ENCODE data around the gene PSMF1. TPM values are rescaled to one million over a fixed set of nuclear protein-coding genes. Genes with fewer than 3 reads are reported as not detected.

Gene PSMF1
- total RNA-seq, 2 donors from 2014 or later = 32.9 to 53.1 TPM

GRCh38 chr20:1178103-1178502 is 59.7 kb downstream of the PSMF1 start:
- Histone ChIP-seq H3K4me1 (no peaks in the 10 kb centered on the region), H3K27ac (no peak overlapping the region), H3K4me3 (no peak overlapping the region), H3K9me3 (no peaks in the 10 kb centered on the region), H3K27me3 (no peaks in the 10 kb centered on the region), H3K36me3 (replicated peaks in 1 of 2; ENCODE audit: insufficient read depth in 1 of 2, low read depth in 2 of 2) (no peaks in the 10 kb centered on the region)
- WGBS, 2 donors = 82 to 87% methylated on average over 3 of the region's 3 CpGs
- intact Hi-C loops (cut with DNase I) = no loop called here
- ATAC-seq (no peak), DNase-seq (no peak)
- TF ChIP-seq POLR2A (IDR thresholded peaks at IDR 0.05) (no peak), CTCF (IDR thresholded peaks at IDR 0.05) (no peak)

- intact Hi-C loops (cut with DNase I) = no loop called here
- DNase-seq = no peak
- Histone ChIP-seq H3K4me3 (no peak overlapping the region), H3K27ac (no peak overlapping the region), H3K36me3 (replicated peaks in 1 of 2; ENCODE audit: insufficient read depth in 1 of 2, low read depth in 2 of 2) (no peaks in the 10 kb centered on the region), H3K27me3 (no peaks in the 10 kb centered on the region), H3K9me3 (no peaks in the 10 kb centered on the region), H3K4me1 (no peaks in the 10 kb centered on the region)
- no peak for TF ChIP-seq POLR2A (IDR thresholded peaks at IDR 0.05)
- no peak for TF ChIP-seq CTCF (IDR thresholded peaks at IDR 0.05)
- 84 to 93% methylated on average over 3 of the region's 3 CpGs for WGBS, 2 donors
- no peak for ATAC-seq
These were observed 60.2 kb downstream of the PSMF1 start for GRCh38 chr20:1178623-1179022.

DNA sequence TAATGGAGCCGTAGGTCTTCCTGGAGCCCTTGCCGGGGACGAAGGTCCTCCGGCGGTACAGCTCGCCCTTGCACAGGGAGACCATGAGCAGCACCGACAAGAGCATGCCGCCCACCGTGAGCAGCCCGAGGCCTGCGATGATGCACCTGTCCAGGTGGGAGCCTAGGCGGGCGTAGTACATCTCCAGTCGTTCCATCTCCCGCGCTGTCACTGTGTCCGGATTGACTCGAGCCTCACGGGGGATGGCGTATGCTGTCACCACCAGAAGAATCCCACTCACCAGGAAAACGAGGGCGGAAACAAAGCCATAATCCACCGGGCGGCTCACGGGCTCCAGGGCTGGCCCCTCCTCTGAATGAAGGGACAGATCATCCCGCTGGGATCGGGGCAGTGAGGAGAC is 62.5 kb downstream of the PSMF1 start:
- H3K4me3 ChIP-seq = no peak overlapping the region
- no peak for DNase-seq
- WGBS, 2 donors = 92 to 93% methylated on average over 17 to 27 of the region's 27 CpGs
- TF ChIP-seq CTCF (IDR thresholded peaks at IDR 0.05) (no peak), POLR2A (IDR thresholded peaks at IDR 0.05) (no peak)
- H3K36me3 ChIP-seq (replicated peaks in 1 of 2; ENCODE audit: insufficient read depth in 1 of 2, low read depth in 2 of 2) = no peaks in the 10 kb centered on the region
- ATAC-seq = no peak
- no peak overlapping the region for H3K27ac ChIP-seq
- H3K27me3 ChIP-seq = no peaks in the 10 kb centered on the region
- H3K9me3 ChIP-seq = no peaks in the 10 kb centered on the region
- intact Hi-C loops (cut with DNase I) = no loop called here
- H3K4me1 ChIP-seq = peaks cover 11% of the 10 kb centered on the region

- no peaks in the 10 kb centered on the region for H3K27me3 ChIP-seq
- ATAC-seq = no peak
- no peak overlapping the region for H3K4me3 ChIP-seq
- no peak for DNase-seq
- WGBS, 2 donors = 46 to 57% methylated on average over 4 of the region's 4 CpGs
- intact Hi-C loops (cut with DNase I) = no loop called here
- H3K27ac ChIP-seq = no peak overlapping the region
- TF ChIP-seq CTCF (IDR thresholded peaks at IDR 0.05) (no peak), POLR2A (IDR thresholded peaks at IDR 0.05) (no peak)
- peaks cover 13% of the 10 kb centered on the region for H3K4me1 ChIP-seq
- H3K36me3 ChIP-seq (replicated peaks in 1 of 2; ENCODE audit: insufficient read depth in 1 of 2, low read depth in 2 of 2) = no peaks in the 10 kb centered on the region
- H3K9me3 ChIP-seq = no peaks in the 10 kb centered on the region
These were observed 63.7 kb downstream of the PSMF1 start for GRCh38 chr20:1182106-1182505.

DNA sequence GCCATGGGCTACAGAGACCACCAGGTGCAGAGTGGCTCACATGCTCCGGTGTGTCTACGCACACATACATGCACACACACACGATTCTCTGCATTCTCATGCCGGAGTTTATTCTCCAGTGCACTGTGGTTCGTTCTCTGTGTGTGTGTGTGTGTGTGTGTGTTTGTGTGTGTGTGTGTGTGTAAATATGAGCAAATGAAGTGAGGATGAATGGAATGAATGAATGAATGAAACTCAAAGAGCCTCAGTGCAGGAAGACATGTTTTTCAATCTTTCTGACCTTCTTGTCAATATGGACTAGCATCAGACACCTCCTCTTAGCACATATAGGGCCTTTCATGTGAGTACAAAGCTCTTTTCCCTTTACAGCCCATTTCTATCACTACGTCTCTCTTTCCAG is 64.8 kb downstream of the PSMF1 start:
- no peaks in the 10 kb centered on the region for H3K27me3 ChIP-seq
- peaks cover 13% of the 10 kb centered on the region for H3K4me1 ChIP-seq
- WGBS, 2 donors = 50 to 56% methylated on average over 6 of the region's 6 CpGs
- no peak overlapping the region for H3K4me3 ChIP-seq
- TF ChIP-seq POLR2A (IDR thresholded peaks at IDR 0.05) (no peak), CTCF (IDR thresholded peaks at IDR 0.05) (no peak)
- H3K9me3 ChIP-seq = no peaks in the 10 kb centered on the region
- no peak overlapping the region for H3K27ac ChIP-seq
- ATAC-seq (no peak), DNase-seq (no peak)
- H3K36me3 ChIP-seq (replicated peaks in 1 of 2; ENCODE audit: insufficient read depth in 1 of 2, low read depth in 2 of 2) = no peaks in the 10 kb centered on the region
- intact Hi-C loops (cut with DNase I) = no loop called here
